HG03432 (cell line): Measurements from ENCODE around the gene ANKRD22.
"Not testable (repeated sequence)": the region's sequence is repeated elsewhere in the genome, so short reads cannot be mapped to it uniquely, and the experiment has no call there.

Experiments
- ATAC-seq: cut with Tn5 transposase; IDR thresholded peaks from one replicate; pipeline ENCODE4 v1.9.1; 2021; ENCODE audit warnings: mild to moderate bottlenecking, moderate library complexity; ENCODE audit not compliant: unreplicated experiment

Gene ANKRD22

DNA sequence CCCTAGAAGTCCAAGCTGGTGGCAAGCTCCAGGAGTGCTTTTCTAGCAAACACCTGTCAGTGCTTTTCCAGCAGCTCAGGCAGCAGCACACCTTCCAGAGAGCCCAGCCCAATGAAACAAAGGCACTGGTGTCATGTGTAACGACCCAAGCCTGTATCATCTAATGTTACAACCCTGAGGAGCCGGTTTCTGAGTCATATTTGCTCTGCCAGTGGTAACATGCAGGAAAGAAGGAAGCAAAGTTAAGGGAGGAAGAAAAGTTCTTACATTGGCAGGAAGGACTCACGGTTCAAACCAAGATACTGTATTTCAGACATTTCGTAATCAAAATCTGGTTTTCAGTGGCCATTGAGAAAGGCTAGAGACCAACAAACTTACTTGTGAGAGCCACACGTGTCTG is at the start of gene ANKRD22:
Gene ANKRD22 (minus strand): TSS at position 139 of the 400 bp plus-strand sequence. CDS start 237 bp downstream, outside the sequence.
- no peak for ATAC-seq

DNA sequence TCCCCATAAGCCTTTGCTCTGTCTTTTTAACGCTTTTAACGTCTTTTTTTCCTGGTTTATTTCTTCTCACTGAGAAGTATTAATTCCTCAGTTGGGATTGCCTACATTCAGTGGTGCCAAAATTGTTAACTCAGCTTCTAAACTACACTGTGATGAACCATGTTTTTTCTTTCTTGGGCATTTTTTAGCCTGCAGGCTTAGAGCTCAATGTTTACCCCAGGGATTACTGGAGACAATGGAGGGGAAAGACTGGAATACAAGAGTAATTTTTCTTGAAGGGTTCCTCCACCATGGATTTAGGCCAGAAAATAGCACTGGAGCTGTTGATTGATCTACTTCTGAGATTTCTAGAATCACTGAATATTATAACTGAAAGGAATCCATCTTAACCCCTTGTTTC is 48.2 kb upstream of the ANKRD22 start:
- no peak for ATAC-seq

DNA sequence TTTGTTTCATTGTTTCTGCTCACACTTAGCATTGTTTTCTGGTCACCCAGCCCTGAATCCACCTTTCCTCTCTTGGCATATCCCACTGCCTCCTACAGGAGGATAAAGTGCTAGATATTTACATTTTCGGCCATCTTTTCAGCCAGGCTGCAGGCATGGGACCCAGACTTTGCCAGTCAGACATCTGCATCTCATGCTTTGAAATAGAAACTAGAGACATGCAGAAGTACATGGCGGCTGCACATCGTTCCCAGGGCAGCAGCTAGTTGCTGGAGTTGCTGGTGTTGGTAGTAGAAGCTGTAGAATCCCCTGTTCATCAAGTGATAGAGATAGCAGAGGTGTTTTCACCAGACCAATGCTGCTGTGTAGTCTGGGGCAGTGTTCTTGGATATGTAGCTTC is 47.1 kb upstream of the ANKRD22 start:
- no peak for ATAC-seq

DNA sequence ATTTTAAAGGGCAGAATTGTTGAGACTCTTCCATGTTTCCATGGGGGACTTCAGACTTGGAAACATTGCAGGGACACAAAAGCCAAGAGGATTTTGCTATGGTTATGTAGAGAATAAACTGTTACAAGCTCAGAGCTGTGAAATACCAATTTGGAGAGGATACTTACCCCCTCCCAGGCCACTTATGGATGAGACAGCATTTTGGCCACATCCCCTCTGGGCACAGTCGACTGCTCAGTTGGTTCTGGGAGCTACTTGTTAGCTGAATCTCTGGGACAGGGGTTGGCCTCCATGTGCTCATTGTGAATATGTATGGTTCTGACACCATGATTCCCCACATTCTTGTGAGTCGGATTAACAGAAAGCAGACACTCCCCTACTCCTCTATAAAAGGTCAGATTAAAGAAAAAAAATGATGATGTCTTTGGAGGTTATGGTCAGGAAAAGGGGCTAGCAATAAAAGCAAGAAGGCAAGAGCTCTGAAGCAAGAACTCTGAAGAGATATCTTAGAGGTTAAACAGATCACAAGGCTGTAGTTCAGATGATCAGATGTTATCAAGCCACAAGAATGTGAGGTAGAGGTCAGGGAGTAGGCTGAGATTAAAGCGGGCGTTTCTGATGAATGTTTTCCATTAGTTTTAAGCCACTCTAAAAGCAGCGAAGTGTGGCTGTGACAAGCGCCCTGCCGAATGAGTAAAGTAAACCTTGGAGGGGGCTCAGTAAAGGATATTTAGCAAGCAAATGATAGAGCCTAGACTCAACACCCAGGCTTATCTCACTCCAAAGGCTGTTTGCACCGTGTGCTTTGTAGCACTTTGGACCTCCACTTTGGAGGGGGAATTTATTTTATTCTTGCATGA is 45.6 kb upstream of the ANKRD22 start:
- ATAC-seq: no peak

DNA sequence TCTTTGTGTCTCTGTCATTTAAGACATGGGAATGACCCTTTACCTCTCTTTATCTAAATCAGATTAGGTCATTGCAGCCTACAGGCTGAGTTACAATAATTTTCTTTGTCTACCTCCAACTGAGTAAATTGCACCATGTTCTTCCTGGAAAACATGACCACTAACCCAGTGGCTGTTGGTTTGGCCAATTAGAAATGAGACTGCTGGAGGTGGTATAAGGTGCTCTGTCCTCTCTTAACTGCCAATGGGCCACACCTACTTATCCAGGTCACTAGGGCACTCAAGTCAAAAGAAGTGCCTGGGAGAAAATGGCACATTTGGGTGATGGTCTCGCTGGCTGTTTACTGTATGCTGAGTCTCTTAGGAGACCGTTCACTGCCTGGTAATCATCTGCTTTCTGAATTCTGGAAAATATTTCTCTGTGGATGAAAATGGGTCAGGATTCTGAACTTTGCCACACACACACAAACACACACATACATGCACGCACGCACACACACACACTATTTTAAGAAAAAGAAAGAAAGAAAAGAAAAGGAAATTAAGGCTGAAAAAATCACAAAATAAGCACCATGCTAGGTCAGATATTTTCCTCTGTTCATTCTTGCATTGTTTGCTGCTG is 44.8 kb upstream of the ANKRD22 start:
- no peak for ATAC-seq

DNA sequence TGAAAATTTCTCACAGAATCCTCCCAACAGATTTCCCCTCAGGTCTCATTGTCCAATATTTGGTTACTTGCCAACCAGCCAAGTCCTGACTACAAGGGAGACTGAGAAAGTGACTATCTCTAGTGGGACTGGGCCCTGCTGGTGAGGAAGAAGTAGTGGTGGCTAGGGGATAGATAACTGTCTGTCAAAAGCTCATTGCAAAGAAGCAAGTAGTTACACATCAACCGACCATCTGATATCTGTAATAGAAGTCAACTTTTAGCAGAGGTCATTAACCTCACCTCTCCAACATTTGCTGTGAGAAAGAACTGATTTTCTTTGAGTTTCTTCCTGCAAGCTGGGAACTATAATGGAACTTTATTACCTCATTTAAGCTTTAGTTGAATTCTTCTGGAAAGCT is 43.6 kb upstream of the ANKRD22 start:
- no peak for ATAC-seq

DNA sequence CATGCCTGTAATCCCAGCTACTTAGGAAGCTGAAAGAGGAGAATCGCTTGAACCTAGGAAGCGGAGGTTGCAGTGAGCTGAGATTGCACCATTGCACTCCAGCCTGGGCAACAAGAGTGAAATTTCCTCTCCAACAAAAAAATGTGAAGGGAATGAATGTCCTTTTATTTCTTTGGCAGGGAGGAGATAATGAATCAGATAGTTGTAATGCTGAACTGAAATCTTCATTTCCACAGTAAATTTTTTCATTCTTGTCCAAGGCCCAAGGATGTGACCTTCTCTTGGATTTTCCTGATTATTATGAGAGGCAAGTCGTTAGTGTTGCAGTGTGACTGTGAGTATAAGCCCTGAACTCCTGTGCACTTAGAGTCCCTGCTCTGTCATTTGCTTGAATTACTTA is 42.0 kb upstream of the ANKRD22 start:
- no peak for ATAC-seq

DNA sequence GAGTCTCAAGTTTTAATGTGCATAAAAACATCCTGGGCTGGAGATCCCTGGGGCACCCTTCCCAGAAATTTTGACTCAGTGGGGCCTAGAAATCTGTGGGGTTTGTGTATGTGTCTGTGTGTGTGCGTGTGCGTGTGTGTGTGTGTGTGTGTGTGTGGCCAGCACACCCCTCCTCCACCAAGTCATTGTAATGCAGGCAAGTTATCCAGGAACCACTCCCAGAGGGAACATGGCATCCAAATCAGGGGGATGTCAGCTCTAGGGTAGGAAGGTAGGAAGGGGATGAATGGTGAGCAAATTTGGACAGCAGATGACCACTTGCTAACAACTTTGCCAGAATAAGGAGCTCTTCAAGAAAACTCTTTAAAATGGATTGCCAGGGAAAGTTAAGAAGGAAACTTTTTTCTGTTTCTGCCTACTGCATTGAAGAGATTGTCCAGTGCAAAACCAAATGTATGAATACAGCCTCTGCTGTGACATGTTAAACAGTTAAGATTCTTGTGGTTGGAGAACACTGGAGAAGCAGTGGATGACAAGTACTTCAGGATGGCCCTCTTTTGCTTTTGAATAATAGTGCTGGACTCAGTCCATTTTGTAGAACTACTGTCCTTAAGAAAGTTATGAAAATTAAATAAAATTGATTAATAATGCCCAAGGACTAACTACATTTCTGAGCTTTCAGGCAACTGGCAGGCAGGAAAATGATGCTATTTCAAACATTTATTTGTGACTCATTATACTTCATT is 40.8 kb upstream of the ANKRD22 start:
- ATAC-seq: no peak

DNA sequence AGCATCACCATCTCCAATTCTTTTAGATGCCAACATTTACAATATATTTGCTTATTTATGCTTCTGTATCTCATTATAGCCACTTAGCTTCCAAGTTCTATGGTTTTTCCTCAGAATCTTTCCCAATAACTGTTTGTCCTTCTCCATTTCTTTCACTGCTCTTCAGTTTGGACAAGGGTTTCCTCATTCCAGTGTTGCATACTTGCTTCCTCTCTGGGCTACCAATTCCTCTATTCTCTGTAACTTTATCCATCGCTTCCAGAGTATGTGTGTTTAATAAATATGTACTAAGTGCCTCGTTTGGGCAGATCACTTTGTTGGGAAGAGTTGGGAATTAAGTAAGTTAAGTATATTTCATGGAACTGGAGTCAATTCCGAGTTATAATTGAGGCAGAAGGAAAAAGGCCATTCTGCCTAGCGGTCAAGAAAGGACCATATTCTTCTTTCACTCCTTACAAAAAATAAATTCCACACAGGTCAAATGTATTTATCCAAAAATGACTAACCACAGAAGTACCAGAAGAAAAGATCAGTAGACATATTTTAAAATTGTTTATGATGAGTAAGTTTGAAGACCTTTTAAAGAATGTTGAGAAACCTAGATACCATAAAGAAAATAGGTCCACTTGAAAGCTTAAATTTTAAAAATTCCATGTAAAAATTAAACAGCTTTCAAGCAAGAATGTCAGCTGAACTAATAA is 39.2 kb upstream of the ANKRD22 start:
- no peak for ATAC-seq

DNA sequence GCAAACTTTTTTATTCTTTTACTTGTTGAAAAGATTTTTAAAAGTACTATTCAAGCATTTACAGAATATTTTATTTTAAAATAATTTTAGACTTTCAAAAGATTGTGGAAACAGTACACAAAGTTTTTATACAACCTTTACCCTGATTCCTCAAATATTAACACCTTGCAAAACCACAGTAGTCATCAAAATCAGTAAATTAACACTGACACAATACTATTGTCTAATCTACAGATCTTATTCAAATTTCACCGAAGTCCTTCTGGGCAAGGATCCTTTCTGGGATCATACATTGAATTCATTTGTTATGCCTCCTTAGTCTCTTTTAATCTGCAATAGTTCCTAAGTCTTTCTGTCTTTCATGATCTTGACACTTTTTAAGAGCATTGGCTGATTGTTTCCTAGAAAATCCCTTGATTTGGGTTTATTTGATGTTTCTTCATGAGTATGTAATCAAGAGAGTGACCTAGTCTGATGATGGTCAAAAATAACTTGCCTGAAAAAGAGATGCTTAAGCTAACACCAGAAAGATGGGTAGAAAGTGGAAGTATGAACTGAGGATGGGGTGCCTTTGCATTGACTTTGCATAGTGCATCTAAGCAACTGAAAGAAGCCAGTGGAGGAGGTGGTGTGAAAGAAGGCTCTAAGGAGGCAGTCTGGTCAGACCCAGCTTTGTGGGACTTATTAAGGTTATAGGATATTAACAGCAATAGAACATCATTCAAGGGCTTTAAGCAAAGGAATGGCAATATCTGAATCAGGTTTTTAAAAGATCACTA is 38.1 kb upstream of the ANKRD22 start:
- peak; percentile 76 for ATAC-seq

DNA sequence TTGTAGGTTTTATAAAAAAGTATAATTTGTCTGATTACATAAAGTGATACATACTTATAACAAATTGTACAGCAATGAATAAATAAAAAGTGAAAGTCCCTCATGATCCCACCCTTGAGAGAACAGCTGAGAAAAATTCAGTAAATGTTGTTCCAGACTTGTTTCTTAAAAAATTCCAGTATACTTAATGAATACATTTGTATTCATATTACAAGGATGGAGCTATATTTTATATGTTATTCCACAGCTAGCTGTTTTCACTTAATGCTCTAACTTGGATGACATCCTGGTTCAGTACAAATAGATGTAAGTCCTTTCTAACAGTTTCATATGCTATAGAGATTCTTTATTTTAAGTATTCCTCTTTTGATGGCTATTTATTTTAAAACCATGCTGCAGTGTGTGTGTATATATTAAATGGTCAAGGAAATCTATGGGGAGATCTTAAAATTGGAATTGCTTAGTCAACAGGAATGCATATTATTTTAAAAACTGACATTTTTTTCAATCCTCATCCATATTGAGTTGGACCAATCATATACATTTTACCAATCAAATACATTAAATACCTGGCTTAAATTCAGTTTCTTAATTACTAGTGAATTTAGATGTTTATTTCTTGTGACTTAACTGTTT is 37.3 kb upstream of the ANKRD22 start:
- no peak for ATAC-seq

DNA sequence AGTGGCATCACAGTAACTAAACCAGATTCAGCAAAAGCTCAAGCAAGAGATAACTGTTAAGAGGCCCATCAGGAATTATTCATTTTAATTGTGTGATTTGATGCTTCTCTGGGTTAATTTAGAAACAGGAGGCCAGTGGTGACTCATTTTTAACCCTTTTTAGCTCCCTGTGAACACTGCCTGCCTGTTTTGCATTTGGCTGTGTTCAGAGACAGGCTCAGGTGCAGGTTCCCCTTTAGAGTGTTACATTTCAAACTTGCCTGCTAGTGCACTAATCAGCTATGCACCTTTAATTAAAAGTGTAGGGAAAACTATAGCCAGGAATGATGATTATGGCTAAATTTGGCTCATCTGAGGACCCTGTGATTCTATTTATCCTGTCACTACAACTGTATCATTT is 34.9 kb upstream of the ANKRD22 start:
- ATAC-seq: peak; percentile 71

DNA sequence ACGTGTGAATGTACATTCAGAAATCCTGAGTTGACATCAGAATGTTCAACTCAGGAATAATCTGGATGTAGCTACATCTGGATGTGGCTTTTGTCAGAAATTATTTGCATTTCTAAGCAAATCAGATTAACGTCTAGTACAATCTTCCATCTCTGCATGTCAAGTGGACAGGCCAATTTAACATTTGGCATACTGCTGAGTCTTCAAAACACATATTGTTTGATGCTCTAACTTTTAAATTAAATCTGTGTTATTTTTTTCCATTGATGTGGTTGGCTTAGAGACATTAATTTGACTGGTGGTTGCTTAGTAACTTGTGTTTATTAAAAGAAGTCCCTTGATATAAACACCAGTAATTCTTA is 31.8 kb upstream of the ANKRD22 start:
- no peak for ATAC-seq

DNA sequence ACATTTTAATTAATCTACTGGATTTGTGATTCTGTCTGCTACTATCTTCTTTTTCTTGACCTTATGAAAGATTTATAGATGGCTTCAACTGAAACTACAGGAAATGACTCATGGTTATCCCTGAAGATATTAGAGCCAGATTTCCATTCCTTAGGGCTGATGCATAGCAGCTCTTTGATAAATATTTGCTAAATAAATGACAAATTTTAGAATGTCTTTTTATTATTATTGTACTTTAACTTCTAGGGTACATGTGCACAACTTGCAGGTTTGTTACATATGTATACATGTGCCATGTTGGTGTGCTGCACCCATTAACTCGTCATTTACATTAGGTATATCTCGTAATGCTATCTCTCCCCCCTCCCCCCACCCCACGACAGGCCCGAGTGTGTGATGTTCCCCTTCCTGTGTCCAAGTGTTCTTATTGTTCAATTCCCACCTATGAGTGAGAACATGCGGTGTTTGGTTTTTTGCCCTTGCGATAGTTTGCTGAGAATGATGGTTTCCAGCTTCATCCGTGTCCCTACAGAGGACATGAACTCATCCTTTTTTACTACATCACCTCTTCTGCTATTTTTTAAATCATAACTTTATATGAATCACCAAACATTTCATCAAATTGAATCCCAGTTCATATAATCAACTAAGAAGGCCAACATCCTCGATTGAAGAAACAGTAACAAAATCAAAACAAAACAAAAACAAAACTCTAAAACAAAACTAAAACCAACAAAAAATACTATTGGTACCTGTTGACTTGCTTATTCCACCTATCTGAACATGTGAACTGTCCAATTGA is 31.2 kb upstream of the ANKRD22 start:
- not testable (repeated sequence) for ATAC-seq

DNA sequence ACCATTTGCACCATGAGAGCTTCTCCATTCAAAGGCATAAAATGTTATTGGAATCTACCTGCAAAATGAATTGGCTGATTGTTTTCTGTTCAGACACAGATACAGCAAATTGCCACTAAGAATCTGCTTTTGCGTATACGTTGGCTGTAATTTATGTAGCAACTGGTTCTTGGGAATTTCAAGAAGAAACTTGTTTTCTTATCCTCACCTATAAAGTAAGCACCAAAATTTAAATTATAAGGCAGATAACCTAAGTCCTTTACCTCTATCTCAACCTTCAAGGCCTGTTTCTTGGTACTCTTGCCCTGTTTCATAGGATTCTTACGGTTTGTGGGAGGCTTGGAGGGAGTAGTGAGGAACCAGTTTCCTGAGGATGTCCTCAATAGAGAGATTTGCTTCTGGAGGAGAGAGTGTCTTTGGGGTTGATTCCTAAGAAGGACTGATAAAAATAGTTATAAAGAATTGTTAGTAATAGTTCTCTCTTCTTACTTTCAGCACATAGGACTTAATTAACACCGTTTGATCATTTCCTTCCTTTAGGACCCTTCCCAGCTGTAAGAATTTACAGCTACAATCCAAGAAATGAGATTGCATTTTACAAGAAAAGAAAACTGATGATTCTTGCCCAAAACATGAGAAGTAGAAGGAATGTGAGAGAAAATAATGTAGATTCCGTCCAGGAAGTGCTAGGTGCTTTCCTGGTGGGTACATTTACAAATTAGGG is 30.4 kb upstream of the ANKRD22 start:
- no peak for ATAC-seq

DNA sequence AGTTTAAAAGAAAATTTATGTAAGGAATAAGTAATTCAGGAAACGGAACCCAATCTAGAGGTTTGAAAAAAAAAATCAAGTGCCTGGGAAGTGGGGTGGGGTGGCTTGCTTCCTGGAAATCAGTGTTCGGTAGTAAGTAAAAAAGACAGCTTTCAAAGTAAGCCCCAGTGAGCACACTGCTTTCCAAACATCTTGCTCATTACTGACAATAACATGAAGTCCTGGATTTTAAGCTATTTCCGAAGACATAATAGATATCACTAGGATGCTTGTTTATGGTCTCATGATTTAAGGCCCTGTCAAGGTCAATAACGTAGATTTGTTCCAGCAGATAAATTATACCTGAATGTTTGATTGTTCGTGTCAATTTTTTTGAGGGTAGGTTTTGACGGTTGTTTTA is 29.7 kb upstream of the ANKRD22 start:
- ATAC-seq: no peak

DNA sequence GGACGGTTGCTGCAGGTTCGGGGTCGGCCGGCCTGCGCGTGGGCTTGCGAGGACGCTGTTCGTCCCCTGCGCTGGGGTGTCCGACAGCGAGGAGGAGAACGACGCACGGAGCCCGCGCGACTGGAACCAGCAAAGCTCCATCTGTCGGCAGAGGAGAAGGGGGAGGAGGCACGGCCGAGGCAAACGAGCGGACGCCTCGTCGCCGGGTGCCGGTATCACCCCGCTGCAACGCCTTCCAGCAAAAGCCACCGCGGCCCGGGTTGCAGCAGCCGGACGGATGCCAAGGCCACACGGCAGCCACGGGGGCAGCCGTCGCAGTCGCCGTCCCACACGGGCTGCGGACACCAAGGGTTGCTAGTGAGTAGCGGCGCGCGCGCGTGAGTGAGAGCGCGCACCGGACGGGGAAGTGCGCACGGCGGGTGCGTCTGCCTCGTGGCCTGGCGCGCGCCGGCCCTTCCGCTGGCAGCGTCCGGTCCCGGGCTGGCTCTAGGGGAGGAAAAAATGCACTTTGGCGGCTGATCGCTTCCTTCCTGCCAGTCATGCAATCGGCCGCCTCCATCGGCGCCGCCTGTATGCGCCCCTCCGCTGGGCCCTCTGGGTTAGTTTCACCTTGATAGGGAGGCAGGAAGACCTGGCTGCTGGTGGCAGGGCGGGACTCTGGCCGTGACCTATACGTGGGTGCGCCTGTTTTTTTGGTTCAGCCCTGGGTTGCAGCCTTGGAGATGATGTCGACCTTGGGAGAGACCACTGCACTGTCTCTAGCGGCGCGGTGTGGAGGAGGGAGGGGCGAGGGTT is 28.8 kb upstream of the ANKRD22 start:
- ATAC-seq: peak; percentile 84
